Motor neuron (in vitro differentiated cells): ENCODE measurements around the gene TP53RK. TPM values are rescaled to one million over a fixed set of nuclear protein-coding genes. Genes with fewer than 3 reads are reported as not detected.
A peak's percentile ranks its signal among the peaks of the same experiment; 100 is the strongest.

Experiments used
- ATAC-seq, 8 experiments: fragments of 200-7000 bp; cut with Tn5 transposase; replicated peaks in 6 of 8; 2 replicates each; pipeline ENCODE4 v1.8.0; 2021; ENCODE audit warnings: mild to moderate bottlenecking in 8 of 8, moderate library complexity in 8 of 8
- H3K27ac ChIP-seq, 2 donors: fragments of 250-450 bp; sonication (Bioruptor Pico); 2 replicates each; pipeline ENCODE4 v1.9.0; 2021; ENCODE audit warnings: antibody characterized with exemption in 2 of 2, mild to moderate bottlenecking in 2 of 2, moderate library complexity in 1 of 2
- H3K4me1 ChIP-seq, 2 donors: fragments of 250-450 bp; sonication (Bioruptor Pico); replicated peaks in 1 of 2; 2 replicates each; pipeline ENCODE4 v1.6.1; 2021; ENCODE audit warnings: antibody characterized with exemption in 2 of 2, mild to moderate bottlenecking in 2 of 2, moderate library complexity in 1 of 2
- H3K4me3 ChIP-seq, 5 donors: fragments of 250-450 bp; sonication (Bioruptor Pico); 2 replicates each; pipeline ENCODE4 v1.9.0; 2021; ENCODE audit warnings: antibody characterized with exemption in 5 of 5, mild to moderate bottlenecking in 5 of 5, moderate library complexity in 4 of 5
- WGBS, 10 experiments: fragments of 450-650 bp; shearing (Covaris generic); methylation state at CpG; one replicate each; pipeline ENCODE4 v1.0.0; 2022; 5-methylcytosine and 5-hydroxymethylcytosine counted together
- in situ Hi-C, 9 experiments: fragments of 400-800 bp; cut with MboI; loops; one replicate each; pipeline ENCODE4 v1.15.0; 2021; ENCODE audit warnings: low sequenced_read_pairs in 9 of 9, low pct_unique_long_range_greater_than_20kb in 2 of 9; ENCODE audit not compliant: unreplicated experiment in 9 of 9
- total RNA-seq, 8 experiments: library from RNA; unstranded; fragments of 300-600 nt; gene quantifications; 2 replicates each; pipeline versions ENCODE4 v1.2.3 to v1.2.4, GENCODE V29; 2022

Gene TP53RK
- total RNA-seq, 8 experiments from 2014 or later: 12.3 to 23.7 (median 15.0) TPM

- no peak for ATAC-seq
- no peaks in the 10 kb centered on the region for H3K4me1 ChIP-seq
- in situ Hi-C loops: no loop called here
- 25 to 100% (median 100%) methylated on average over 1 to 3 of the region's 4 CpGs; no CpG with 5 or more reads in 4 of the 10 experiments for WGBS, 10 experiments
- H3K27ac ChIP-seq: no peak overlapping the region
- no peak overlapping the region for H3K4me3 ChIP-seq
These were observed 52.7 kb downstream of the TP53RK start for GRCh38 chr20:46636514-46636913.

- Histone ChIP-seq H3K4me1 (no peaks in the 10 kb centered on the region), H3K27ac (no peak overlapping the region), H3K4me3 (no peak overlapping the region)
- ATAC-seq: peak in 3 of 8 experiments; percentile 78 to 92 (median 89)
- 7 to 88% (median 50%) methylated on average over 1 to 4 of the region's 5 CpGs; no CpG with 5 or more reads in 2 of the 10 experiments for WGBS, 10 experiments
- in situ Hi-C loops: no loop called here
These were observed 53.6 kb downstream of the TP53RK start for GRCh38 chr20:46635514-46636136.

- no peak for ATAC-seq
- no peak overlapping the region for H3K27ac ChIP-seq
- no peaks in the 10 kb centered on the region for H3K4me1 ChIP-seq
- WGBS, 10 experiments: 100% methylated on average over 1 of the region's 6 CpGs; no CpG with 5 or more reads in 7 of the 10 experiments
- in situ Hi-C loops: no loop called here
- H3K4me3 ChIP-seq: no peak overlapping the region
These were observed 54.7 kb downstream of the TP53RK start for GRCh38 chr20:46634528-46634927.

Other genes with a start within 250 kb of the TP53RK start
- 10 to 100 TPM in 5 of 8 experiments, 1 to 10 TPM in 3; 4.0 to 18.2 (median 11.0) TPM for gene ZNF334, start 175.9 kb downstream of the TP53RK start, total RNA-seq
- gene OCSTAMP, start 138.8 kb downstream of the TP53RK start, total RNA-seq: under 1 TPM in 3 of 8 experiments, not detected in 5; 0.15 to 0.29 (median 0.28) TPM
- 1 to 10 TPM in 7 of 8 experiments, under 1 TPM in 1; 0.97 to 5.0 (median 3.0) TPM for gene SLC13A3, start 38.0 kb downstream of the TP53RK start, total RNA-seq
- 10 to 100 TPM in 2 of 8 experiments, 1 to 10 TPM in 6; 2.7 to 11.8 (median 6.8) TPM for gene SLC2A10, start 20.2 kb upstream of the TP53RK start, total RNA-seq
- 1 to 10 TPM in 5 of 8 experiments, under 1 TPM in 2, not detected in 1; 0.18 to 7.5 (median 1.9) TPM for gene EYA2, start 205.4 kb upstream of the TP53RK start, total RNA-seq